Nephron progenitor cell (in vitro differentiated cells): ENCODE data around the gene ZNF181.
A peak's percentile ranks its signal among the peaks of the same experiment; 100 is the strongest.
"Not testable (repeated sequence)": the region's sequence is repeated elsewhere in the genome, so short reads cannot be mapped to it uniquely, and the experiment has no call there.

Experiments used
- DNase-seq: peaks from one replicate; pipeline ENCODE4 v3.0.0; 2021
- H3K27ac Mint-ChIP-seq: 2 replicates; pipeline ENCODE4 v1.8.0; 2021; ENCODE audit warnings: mild to moderate bottlenecking, moderate library complexity, mixed read lengths
- H3K27me3 Mint-ChIP-seq: 2 replicates; pipeline ENCODE4 v1.8.0; 2021; ENCODE audit warnings: mild to moderate bottlenecking, low read depth, mixed read lengths; ENCODE audit not compliant: poor library complexity
- H3K36me3 Mint-ChIP-seq: 2 replicates; pipeline ENCODE4 v1.8.0; 2021; ENCODE audit warnings: low read depth, mixed read lengths
- H3K4me1 Mint-ChIP-seq: 2 replicates; pipeline ENCODE4 v1.8.0; 2021; ENCODE audit warnings: mixed read lengths
- H3K4me3 Mint-ChIP-seq: 2 replicates; pipeline ENCODE4 v1.8.0; 2021; ENCODE audit warnings: mild to moderate bottlenecking, moderate library complexity, mixed read lengths
- H3K9me3 Mint-ChIP-seq: 2 replicates; pipeline ENCODE4 v1.8.0; 2021; ENCODE audit warnings: mild to moderate bottlenecking, moderate library complexity, mixed read lengths
- TF ChIP-seq, protein P1 (sequence below): fragments of 200-600 bp; sonication (generic); IDR thresholded peaks from 2 replicates; pipeline ENCODE4 v1.5.0; 2021; ENCODE audit warnings: antibody characterized with exemption

ZNF181 gene

DNA sequence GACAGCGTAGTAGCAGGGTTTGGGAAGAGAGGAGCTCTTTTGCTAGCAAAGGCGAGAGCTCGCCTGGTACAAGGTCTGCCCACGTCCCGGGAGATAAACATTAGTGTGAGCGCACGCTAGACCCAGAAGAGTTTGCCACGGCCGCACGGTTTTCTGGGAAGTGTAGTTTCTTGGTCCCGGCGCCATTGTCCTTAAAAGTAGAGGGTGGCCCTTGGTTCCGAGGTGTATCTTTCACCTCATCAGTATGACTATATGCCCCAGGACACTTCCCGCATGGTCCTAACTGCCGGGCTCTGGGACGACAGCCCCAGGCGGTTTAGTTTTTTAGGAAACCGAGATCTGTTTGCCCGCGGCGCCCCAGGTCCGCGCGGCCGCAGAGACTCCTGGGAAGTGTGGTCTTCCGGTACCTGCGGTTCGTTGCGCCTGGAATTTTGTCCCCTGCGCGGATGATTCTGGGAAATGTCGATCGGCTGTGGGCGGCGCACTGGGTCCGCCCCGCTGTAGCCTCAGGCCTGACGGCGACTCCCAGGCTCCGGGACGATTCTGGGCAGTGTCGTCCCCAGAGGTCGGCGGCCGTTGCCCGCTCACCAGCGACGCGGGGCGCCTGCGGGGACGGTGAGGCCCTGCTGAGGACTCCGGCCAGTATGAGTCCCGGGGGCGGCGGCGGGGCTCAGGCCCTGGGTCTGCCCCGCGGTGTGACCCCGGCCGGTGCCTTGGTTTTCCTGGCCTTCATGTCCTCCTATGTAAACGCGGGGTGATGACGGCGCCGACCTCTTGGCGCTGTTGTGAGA, at the start of gene ZNF181:
TSS of gene ZNF181 (plus strand) at position 498 of the 791 bp plus-strand sequence. CDS start 795 bp downstream, outside the sequence.
- Mint-ChIP-seq H3K27me3 (peaks cover 6% of the 10 kb centered on the region), H3K27ac (peak within 1 kb of the TSS; percentile 98), H3K9me3 (peaks cover 37% of the 10 kb centered on the region), H3K36me3 (peaks cover 38% of the 10 kb centered on the region), H3K4me3 (peak within 1 kb of the TSS; percentile 93), H3K4me1 (peaks cover 19% of the 10 kb centered on the region)
- TF ChIP-seq, protein P1, sequence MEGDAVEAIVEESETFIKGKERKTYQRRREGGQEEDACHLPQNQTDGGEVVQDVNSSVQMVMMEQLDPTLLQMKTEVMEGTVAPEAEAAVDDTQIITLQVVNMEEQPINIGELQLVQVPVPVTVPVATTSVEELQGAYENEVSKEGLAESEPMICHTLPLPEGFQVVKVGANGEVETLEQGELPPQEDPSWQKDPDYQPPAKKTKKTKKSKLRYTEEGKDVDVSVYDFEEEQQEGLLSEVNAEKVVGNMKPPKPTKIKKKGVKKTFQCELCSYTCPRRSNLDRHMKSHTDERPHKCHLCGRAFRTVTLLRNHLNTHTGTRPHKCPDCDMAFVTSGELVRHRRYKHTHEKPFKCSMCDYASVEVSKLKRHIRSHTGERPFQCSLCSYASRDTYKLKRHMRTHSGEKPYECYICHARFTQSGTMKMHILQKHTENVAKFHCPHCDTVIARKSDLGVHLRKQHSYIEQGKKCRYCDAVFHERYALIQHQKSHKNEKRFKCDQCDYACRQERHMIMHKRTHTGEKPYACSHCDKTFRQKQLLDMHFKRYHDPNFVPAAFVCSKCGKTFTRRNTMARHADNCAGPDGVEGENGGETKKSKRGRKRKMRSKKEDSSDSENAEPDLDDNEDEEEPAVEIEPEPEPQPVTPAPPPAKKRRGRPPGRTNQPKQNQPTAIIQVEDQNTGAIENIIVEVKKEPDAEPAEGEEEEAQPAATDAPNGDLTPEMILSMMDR, result no peak
- DNase-seq, result peak; percentile 84

- peaks cover 83% of the 10 kb centered on the region for H3K9me3 Mint-ChIP-seq
- not testable (repeated sequence) for DNase-seq, H3K4me3 Mint-ChIP-seq, H3K27me3 Mint-ChIP-seq, H3K27ac Mint-ChIP-seq, H3K4me1 Mint-ChIP-seq
- H3K36me3 Mint-ChIP-seq, result peaks cover 71% of the 10 kb centered on the region
These were observed 48.8 kb upstream of the ZNF181 start for GRCh38 chr19:34685266-34685665.

DNA sequence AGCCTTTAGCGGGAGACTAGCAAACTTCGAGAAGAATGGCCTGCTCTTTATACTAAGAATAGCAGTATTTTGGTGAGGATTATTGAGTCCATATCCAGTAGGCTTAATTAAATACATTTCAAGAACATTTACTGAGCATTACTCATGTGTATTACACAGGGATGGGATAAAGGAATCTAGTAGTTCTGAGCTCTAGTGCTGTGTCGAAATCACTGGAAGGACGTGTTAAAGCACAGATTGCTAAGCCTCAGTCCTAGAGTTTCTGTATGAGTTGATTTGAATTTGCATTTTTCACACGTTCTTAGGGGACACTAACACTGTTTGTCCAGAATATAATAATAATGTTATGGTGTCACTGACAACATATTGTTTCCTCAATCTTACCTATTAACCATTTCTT, 47.6 kb upstream of the ZNF181 start:
- Mint-ChIP-seq H3K27ac (no peak overlapping the region), H3K9me3 (peaks cover 75% of the 10 kb centered on the region), H3K36me3 (peaks cover 59% of the 10 kb centered on the region), H3K4me1 (no peaks in the 10 kb centered on the region), H3K27me3 (peaks cover 13% of the 10 kb centered on the region), H3K4me3 (no peak overlapping the region)
- TF ChIP-seq, protein P1, result no peak
- no peak for DNase-seq

GRCh38 chr19:34687348-34687747, 46.7 kb upstream of the ZNF181 start:
- H3K4me1 Mint-ChIP-seq, result no peaks in the 10 kb centered on the region
- H3K36me3 Mint-ChIP-seq, result peaks cover 50% of the 10 kb centered on the region
- no peak overlapping the region for H3K27ac Mint-ChIP-seq
- H3K4me3 Mint-ChIP-seq, result no peak overlapping the region
- peaks cover 69% of the 10 kb centered on the region for H3K9me3 Mint-ChIP-seq
- H3K27me3 Mint-ChIP-seq, result peaks cover 13% of the 10 kb centered on the region
- no peak for DNase-seq
- TF ChIP-seq, protein P1, result no peak

GRCh38 chr19:34688592-34688991, 45.5 kb upstream of the ZNF181 start:
- H3K27ac Mint-ChIP-seq, result no peak overlapping the region
- H3K27me3 Mint-ChIP-seq, result peaks cover 17% of the 10 kb centered on the region
- TF ChIP-seq, protein P1, result no peak
- H3K4me3 Mint-ChIP-seq, result no peak overlapping the region
- no peak for DNase-seq
- H3K9me3 Mint-ChIP-seq, result peaks cover 64% of the 10 kb centered on the region
- H3K36me3 Mint-ChIP-seq, result peaks cover 37% of the 10 kb centered on the region
- peaks cover 5% of the 10 kb centered on the region for H3K4me1 Mint-ChIP-seq

GRCh38 chr19:34690372-34690771, 43.7 kb upstream of the ZNF181 start:
- no peak overlapping the region for H3K4me3 Mint-ChIP-seq
- peaks cover 5% of the 10 kb centered on the region for H3K4me1 Mint-ChIP-seq
- H3K27me3 Mint-ChIP-seq, result peaks cover 23% of the 10 kb centered on the region
- H3K36me3 Mint-ChIP-seq, result peaks cover 20% of the 10 kb centered on the region
- no peak overlapping the region for H3K27ac Mint-ChIP-seq
- DNase-seq, result no peak
- TF ChIP-seq, protein P1, result no peak
- peaks cover 62% of the 10 kb centered on the region for H3K9me3 Mint-ChIP-seq
